Measurements from ENCODE around the gene SLC12A7.
"Not testable (repeated sequence)": the region's sequence is repeated elsewhere in the genome, so short reads cannot be mapped to it uniquely, and the experiment has no call there.

Gene SLC12A7

DNA sequence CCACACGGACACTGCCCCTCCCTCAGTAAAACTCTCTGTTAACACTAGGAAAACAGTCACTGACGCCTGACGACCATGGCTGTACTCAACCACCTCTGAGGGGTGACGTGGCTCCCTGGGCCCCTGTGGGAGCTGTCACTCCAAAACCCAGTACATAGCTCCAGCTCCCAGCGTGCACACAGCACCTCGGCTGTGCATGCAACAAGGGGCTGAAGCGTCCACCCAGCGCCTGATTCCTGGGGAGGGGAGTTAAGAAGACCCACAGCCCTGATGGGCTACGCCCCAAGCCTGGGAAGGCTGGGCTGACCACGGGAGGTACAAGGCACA lies 36.3 kb downstream of the SLC12A7 start:
- DNase-seq, result no peak

GRCh38 chr5:1074816-1075554 lies 36.9 kb downstream of the SLC12A7 start:
- DNase-seq, result no peak

GRCh38 chr5:1074226-1074625 lies 37.6 kb downstream of the SLC12A7 start:
- no peak for DNase-seq

GRCh38 chr5:1073239-1074102 lies 38.4 kb downstream of the SLC12A7 start:
- DNase-seq, result no peak

DNA sequence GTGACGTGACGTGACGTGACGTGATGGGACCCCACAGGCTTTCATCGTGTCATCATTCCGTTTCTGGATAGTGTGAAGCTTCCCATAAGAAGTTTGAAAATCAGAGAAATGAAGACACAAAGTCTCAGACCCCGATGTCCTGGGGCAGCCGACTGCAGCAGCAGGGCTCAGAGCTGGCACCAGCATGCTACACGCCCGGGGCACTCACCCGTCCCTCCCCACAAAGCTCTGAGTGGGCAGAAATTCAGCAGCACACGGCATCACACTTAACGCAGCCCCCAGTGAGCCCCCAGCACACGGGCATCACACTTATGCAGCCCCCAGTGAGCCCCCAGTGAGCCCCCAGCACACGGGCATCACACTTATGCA lies 42.2 kb downstream of the SLC12A7 start:
- no peak for DNase-seq

- DNase-seq, result no peak
Observed at GRCh38 chr5:1068895-1069719, 42.8 kb downstream of the SLC12A7 start.

- DNase-seq, result no peak
Observed at GRCh38 chr5:1068204-1068894, 43.5 kb downstream of the SLC12A7 start.

GRCh38 chr5:1067141-1068121 lies 44.4 kb downstream of the SLC12A7 start:
- DNase-seq, result no peak

DNA sequence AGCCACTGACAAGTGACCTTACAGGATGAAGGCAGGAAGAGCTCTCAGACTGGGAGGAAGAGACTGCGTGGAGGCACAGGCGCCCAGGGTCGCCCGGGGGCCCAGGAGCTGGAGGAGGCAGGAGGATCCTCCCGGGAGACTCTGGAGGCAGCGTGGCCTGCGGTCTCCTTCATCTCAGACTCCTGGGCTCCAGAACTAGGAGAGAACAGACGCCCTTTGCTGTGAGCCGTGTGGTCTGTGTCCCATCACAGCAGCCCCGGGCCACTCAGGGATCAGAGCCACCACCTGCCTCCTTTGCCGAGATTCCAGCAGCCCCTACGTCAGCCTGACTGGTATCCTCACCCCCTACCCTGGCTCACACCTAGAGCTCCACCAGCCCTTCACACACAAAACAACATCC lies 45.2 kb downstream of the SLC12A7 start:
- no peak for DNase-seq

- DNase-seq, result no peak
Observed at GRCh38 chr5:1065891-1066650, 45.8 kb downstream of the SLC12A7 start.

DNA sequence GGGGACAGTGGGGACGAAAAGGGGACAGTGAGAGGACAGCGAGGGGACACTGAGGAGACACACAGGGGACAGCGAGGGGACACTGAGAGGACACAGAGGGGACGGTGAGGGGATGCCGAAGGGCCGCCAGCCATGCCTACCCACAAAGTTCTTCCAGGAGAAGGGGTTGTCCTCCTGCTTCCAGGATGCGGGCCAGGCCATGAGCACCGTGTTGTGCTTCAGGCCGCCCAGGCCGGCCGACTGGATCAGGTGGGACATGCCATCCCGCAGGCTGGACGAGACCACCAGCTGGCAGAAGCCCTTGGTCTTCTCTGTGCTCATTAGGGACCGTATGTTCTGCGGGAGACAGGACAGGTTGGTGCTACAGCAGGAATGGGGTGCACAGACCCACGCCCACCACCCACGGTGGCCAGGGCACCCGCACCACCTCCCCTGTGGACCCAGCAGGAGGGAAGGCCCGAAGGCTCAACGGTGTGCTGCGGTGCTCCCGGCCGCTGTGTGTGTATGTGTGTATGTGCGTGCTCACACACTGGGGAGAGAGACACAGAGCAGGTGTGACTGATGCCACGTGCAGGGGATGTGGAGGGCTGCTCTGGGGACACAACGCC lies 46.6 kb downstream of the SLC12A7 start:
- no peak for DNase-seq

DNA sequence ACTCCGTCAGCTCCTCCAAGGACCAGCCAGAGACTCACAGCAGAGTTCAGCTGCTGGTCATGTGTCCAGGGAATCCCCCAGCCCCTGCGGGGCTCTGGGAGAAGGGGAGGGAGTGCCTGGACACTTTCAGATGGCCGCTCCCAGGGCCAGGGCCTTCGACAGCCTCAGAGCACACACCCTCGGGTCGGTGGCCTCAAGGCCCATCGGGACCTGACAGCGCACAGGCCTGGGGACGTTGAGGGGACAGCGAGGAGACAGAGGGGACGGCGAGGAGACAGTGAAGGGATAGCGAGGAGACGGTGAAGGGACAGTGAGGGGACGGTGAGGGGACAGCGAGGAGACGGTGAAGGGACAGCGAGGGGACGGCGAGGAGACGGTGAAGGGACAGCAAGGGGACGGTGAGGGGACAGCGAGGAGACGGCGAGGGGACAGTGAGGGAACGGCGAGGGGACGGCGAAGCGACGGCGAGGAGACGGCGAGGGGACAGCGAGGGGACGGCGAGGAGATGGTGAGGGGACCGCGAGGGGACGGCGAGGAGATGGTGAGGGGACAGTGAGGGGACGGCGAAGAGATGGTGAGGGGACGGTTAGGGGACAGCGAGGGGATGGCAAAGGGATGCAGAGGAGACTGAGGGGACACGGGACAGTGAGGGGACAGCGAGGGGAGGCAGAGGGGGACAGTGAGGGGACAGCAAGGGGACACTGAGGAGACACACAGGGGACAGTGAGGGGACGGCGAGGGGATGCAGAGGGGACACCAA lies 47.3 kb downstream of the SLC12A7 start:
- DNase-seq, result no peak

DNA sequence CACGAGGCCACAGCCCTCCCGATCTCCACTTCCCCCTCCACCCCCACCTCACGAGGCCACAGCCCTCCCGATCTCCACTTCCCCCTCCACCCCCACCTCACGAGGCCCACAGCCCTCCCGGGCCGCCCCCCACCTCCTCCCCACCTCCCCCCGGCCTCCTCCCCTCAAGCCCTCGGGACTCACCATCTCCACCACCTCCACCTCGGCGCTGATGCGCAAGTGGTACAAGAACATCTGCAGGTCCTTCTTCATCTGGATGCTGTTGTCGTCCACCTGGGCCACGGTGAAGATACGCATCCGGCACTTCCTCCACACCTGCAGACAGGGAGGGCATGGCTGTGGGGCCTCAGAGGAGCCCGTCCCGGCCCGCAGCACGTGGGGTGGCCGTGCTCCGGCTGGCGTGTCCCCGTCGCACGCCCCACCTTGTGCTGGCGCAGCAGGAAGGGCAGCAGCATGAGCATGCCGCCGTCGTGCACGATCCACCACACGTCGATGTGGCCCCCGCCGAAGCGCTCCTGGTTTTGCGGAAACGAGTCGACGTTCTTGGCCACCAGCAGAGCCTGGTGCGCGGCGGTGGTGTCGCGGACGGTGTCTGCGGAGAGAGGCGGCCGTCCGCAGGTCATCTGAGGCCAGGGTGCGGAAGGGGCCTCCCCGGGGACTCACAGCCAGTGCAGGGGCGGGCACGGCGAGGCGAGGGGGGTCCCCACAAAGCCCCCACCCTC lies 48.0 kb downstream of the SLC12A7 start:
- no peak for DNase-seq

GRCh38 chr5:1062761-1063568 lies 48.9 kb downstream of the SLC12A7 start:
- no peak for DNase-seq

DNA sequence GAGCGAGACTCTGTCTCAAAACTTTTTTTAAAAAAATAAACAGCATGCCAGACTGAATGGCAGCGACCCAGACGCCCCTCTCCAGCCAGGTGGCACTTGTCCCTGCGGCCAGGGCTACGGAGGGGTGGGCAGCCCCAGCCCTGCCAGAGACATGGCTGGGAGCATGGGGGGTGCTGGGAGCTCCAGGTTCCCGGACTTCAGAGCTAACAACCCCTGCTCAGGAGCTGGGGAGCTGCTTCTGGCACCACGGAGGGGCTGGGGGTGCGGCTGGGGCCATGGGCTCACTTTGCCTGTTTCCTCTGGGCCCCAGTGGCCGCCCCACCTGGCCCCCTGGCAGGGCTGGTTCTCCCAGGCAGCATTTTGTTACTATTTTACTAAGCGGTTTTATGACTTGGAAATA lies 49.9 kb downstream of the SLC12A7 start:
- no peak for DNase-seq

GRCh38 chr5:1061292-1061691 lies 50.6 kb downstream of the SLC12A7 start:
- DNase-seq, result not testable (repeated sequence)

DNA sequence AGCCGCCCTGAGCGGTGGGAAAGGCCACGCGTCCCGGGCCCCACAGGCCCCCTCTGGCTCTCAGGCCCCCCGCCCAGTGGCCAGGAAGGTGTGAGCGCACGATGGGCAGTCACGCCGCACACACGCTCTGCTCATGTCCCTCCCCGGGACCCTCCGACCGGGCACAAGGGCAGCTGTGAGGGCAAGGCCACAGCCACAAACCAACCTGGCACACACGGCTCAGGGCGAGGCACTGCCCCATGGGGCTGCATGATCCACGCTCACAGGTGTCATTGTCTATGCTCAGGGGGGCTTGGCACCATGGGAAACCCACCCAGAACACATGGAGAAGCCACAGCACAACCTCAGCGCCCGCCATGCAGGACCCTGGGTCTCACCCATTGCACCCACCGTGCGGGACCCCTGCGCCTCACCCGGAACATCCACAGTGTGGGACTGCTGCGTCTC lies 51.3 kb downstream of the SLC12A7 start:
- DNase-seq, result no peak

DNA sequence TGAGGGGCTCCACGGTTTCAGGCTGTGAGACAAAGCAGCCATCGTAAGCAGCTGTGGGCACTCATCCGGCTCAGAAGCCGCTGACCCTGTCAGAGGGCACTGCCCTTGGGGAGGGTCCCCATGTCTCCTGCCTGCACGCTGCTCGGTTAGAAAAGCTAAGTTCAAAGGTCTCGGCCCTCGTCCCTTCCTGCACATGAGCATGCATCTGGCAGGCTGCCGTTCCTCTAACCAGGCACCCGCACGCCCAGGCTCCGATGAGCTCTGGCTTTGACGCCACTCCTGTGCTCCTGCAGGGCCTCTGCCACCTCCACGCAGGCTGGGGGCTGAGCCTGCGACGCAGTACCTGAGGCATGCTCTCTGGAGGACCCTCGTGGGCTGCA lies 52.0 kb downstream of the SLC12A7 start:
- no peak for DNase-seq
